HepG2 (cell line): ENCODE data around the gene LCAT. TPM values are rescaled to one million over a fixed set of nuclear protein-coding genes. Genes with fewer than 3 reads are reported as not detected.
A peak's percentile ranks its signal among the peaks of the same experiment; 100 is the strongest.
"Not testable (repeated sequence)": the region's sequence is repeated elsewhere in the genome, so short reads cannot be mapped to it uniquely, and the experiment has no call there.

ENCODE experiments used
- ATAC-seq: fragments of 200-7000 bp; cut with Tn5 transposase; 3 replicates; pipeline ENCODE4 v1.9.1; 2020; ENCODE audit warnings: mild to moderate bottlenecking, moderate library complexity
- BruUV-seq: library from RNA; stranded (reverse); fragments of 400-500 nt; replicated peaks from 2 replicates; lab custom pipeline; 2021; lab: Mats Ljungman, UMichigan
- CTCF ChIA-PET: fragments of 300-600 bp; formaldehyde crosslinking; extraction: SDS; loops from one replicate; lab custom pipeline; 2021; ENCODE audit warnings: low total read pairs, inconsistent platforms, low intra/inter-chr PET ratio; lab: Yijun Ruan, JAX
- POLR2A ChIA-PET: fragments of 350-600 bp; sonication (Branson Sonifier 250); formaldehyde crosslinking; loops from one replicate; lab custom pipeline; 2020; ENCODE audit warnings: antibody characterized with exemption, inconsistent platforms; lab: Yijun Ruan, JAX
- DNase-seq: peaks from one replicate; pipeline ENCODE4 v3.0.0-alpha.2; 2015; ENCODE audit warnings: low spot score
- FAIRE-seq: peaks from 3 replicates; lab custom pipeline; 2011; peaks lifted over from hg19 to GRCh38; lab: Jason Lieb, UNC
- H2AFZ ChIP-seq: one replicate; pipeline ENCODE4 v1.6.1; 2011; ENCODE audit warnings: low read length, inconsistent platforms
- H3K27ac ChIP-seq: fragments of 300-600 bp; 3 replicates; pipeline ENCODE4 v1.8.0; 2011; ENCODE audit warnings: mixed run types, mild to moderate bottlenecking, mixed read lengths, low read length, inconsistent platforms; ENCODE audit not compliant: insufficient read depth; ENCODE audit errors: extremely low read length
- H3K27me3 ChIP-seq, 2 experiments: fragments of 200-600 bp in 1 of 2; 2 replicates in 1 of 2; 3 replicates in 1 of 2; pipeline versions ENCODE4 v1.6.0 to v1.8.0; 2011; ENCODE audit warnings: low read length in 2 of 2, mild to moderate bottlenecking in 2 of 2, moderate library complexity in 2 of 2, inconsistent platforms in 1 of 2; ENCODE audit not compliant: insufficient read depth in 2 of 2, control insufficient read depth in 1 of 2
- H3K36me3 ChIP-seq, 2 experiments: fragments of 200-600 bp in 1 of 2; replicated peaks in 1 of 2; 2 replicates in 1 of 2; 3 replicates in 1 of 2; pipeline versions ENCODE4 v1.5.1 to v1.8.0; 2011; ENCODE audit warnings: low read length in 2 of 2, inconsistent platforms in 1 of 2; ENCODE audit not compliant: insufficient read depth in 2 of 2, control insufficient read depth in 1 of 2
- H3K4me1 ChIP-seq: 2 replicates; pipeline ENCODE4 v1.5.1; 2012; ENCODE audit warnings: low read length, inconsistent platforms; ENCODE audit not compliant: insufficient read depth
- H3K4me2 ChIP-seq: 2 replicates; pipeline ENCODE4 v1.6.0; 2011; ENCODE audit warnings: low read depth, low read length, inconsistent platforms
- H3K4me3 ChIP-seq, 3 experiments: fragments of 200-600 bp in 1 of 3; sonication (generic), shearing (Covaris generic) in 1 of 3; replicated peaks in 1 of 3; 2 replicates each; pipeline ENCODE4 v1.5.1; 2011 to 2016; ENCODE audit warnings: low read length in 3 of 3, inconsistent platforms in 2 of 3, low read depth in 2 of 3, mild to moderate bottlenecking in 2 of 3, control low read depth in 1 of 3, mixed read lengths in 1 of 3; ENCODE audit not compliant: insufficient read depth in 1 of 3
- H3K79me2 ChIP-seq: one replicate; pipeline ENCODE4 v1.6.1; 2011; ENCODE audit warnings: low read length, inconsistent platforms; ENCODE audit not compliant: insufficient read depth
- H3K9ac ChIP-seq: 2 replicates; pipeline ENCODE4 v1.6.0; 2011; ENCODE audit warnings: mild to moderate bottlenecking, low read depth, low read length, inconsistent platforms; ENCODE audit not compliant: insufficient read depth
- H3K9me3 ChIP-seq: 2 replicates; pipeline ENCODE4 v1.5.1; 2012; ENCODE audit warnings: mild to moderate bottlenecking, low read length
- H4K20me1 ChIP-seq: 2 replicates; pipeline ENCODE4 v1.6.0; 2011; ENCODE audit warnings: inconsistent platforms, mild to moderate bottlenecking, low read length, moderate library complexity; ENCODE audit not compliant: insufficient read depth
- MYC ChIP-seq: sonication (generic); formaldehyde crosslinking; IDR thresholded peaks from 2 replicates; pipeline ENCODE4 v1.9.0; 2021; ENCODE audit warnings: missing genetic modification reagents, borderline replicate concordance
- RBFOX2 ChIP-seq: fragments of 200-400 bp; formaldehyde crosslinking; IDR thresholded peaks from 2 replicates; pipeline ENCODE4 v1.6.1; 2017; ENCODE audit warnings: low read depth, mild to moderate bottlenecking, low read length
- SIX1 ChIP-seq: sonication (generic); formaldehyde crosslinking; IDR thresholded peaks from 2 replicates; pipeline ENCODE4 v1.4.0; 2020; ENCODE audit warnings: missing genetic modification reagents, borderline replicate concordance
- SMAD1 ChIP-seq: sonication (generic); formaldehyde crosslinking; IDR thresholded peaks from 2 replicates; pipeline ENCODE4 v1.4.0; 2020; ENCODE audit warnings: missing genetic modification reagents, low read depth, mild to moderate bottlenecking, borderline replicate concordance
- TCF12 ChIP-seq, 2 experiments: fragments of 450-650 bp in 1 of 2; sonication (generic) in 1 of 2; formaldehyde crosslinking in 1 of 2; IDR thresholded peaks; 2 replicates each; pipeline versions ENCODE4 v1.6.1 to v1.8.0; 2017 to 2022; ENCODE audit warnings: antibody characterized with exemption in 1 of 2, mild to moderate bottlenecking in 1 of 2, missing genetic modification reagents in 1 of 2, moderate library complexity in 1 of 2
- ZNF326 ChIP-seq: sonication (generic); formaldehyde crosslinking; IDR thresholded peaks from 2 replicates; pipeline ENCODE4 v1.4.0; 2020; ENCODE audit warnings: missing genetic modification reagents, borderline replicate concordance
- ZNF484 ChIP-seq: sonication (generic); formaldehyde crosslinking; IDR thresholded peaks from 2 replicates; pipeline ENCODE4 v1.5.1; 2020; ENCODE audit warnings: mild to moderate bottlenecking, low read depth, missing genetic modification reagents, borderline replicate concordance
- WGBS: methylation state at CpG from one replicate; pipeline ENCODE4 v1.1.6; 2017; ENCODE audit warnings: low lambda C conversion rate; 5-methylcytosine and 5-hydroxymethylcytosine counted together
- in situ Hi-C: cut with HindIII; loops from 2 replicates; pipeline ENCODE4 v1.10.0; 2017; ENCODE audit warnings: low pct_unique_long_range_greater_than_20kb; ENCODE audit not compliant: extremely low pct_ligation_motif_present
- intact Hi-C: fragments of 100-400 bp; cut with micrococcal nuclease; formaldehyde crosslinking; loops from one replicate; pipeline ENCODE4 v1.10.0; 2022; ENCODE audit not compliant: unreplicated experiment
- polyA plus RNA-seq, 8 experiments: library from polyadenylated mRNA; depleted of rRNA in 3 of 8; stranded (reverse) in 7 of 8; unstranded in 1 of 8; fragments of >200 nt; fragmentation: Illumina TruSeq in 4 of 8; extraction: Trizol in 4 of 8; gene quantifications; 2 replicates each; pipeline versions ENCODE4 v1.2.1 to v1.2.3, GENCODE V29; 2011 to 2016; ENCODE audit warnings: low read depth in 4 of 8, missing spikeins in 1 of 8, mixed read lengths in 1 of 8; ENCODE audit not compliant: insufficient read depth in 1 of 8
- total RNA-seq, 5 experiments: library from RNA; depleted of rRNA; stranded (reverse); fragments of >200 nt; fragmentation: Illumina TruSeq; extraction: Trizol; gene quantifications; 2 replicates each; pipeline ENCODE4 v1.2.3, GENCODE V29; 2016; ENCODE audit warnings: low read depth in 1 of 5

The LCAT gene
- total and polyA plus RNA-seq, 2 of the 13 experiments (the other 11 are each of a cell fraction or from before 2014, with no cell fraction given) = 36.1 to 38.9 TPM

- H3K9me3 ChIP-seq, H3K27me3 ChIP-seq, ATAC-seq, BruUV-seq, H3K9ac ChIP-seq, H3K79me2 ChIP-seq, H3K4me3 ChIP-seq, DNase-seq, in situ Hi-C loops, H2AFZ ChIP-seq, intact Hi-C loops, FAIRE-seq, H4K20me1 ChIP-seq: not testable (repeated sequence)
- H3K4me2 ChIP-seq = peak overlapping the region; percentile 52; the same call in 1 of the 2 replicates
- ChIA-PET POLR2A (interaction anchor here (2.9 kb wide), 1 partner anchor 22 kb away, joined by 10 read pairs; the partner anchor contains the start of gene PSKH1), CTCF (interaction anchor here (1.7 kb wide), 1 partner anchor 32 kb away, joined by 3 read pairs; no protein-coding TSS in a partner anchor)
- peaks cover 13 to 25% of the 10 kb centered on the region in 2 experiments; a peak in 4 of 5 replicates for H3K36me3 ChIP-seq
- 0 out of 2 replicates have a peak, but pooled peaks have one; percentile 1 for TF ChIP-seq SMAD1 (CRISPR knock-in tag)
- H3K27ac ChIP-seq = peak overlapping the region; percentile 44
- peaks cover 34% of the 10 kb centered on the region for H3K4me1 ChIP-seq
- WGBS = 88% methylated on average over 2 of the region's 2 CpGs
Observed at GRCh38 chr16:67915496-67915769, 28.5 kb downstream of the LCAT start.

- H3K79me2 ChIP-seq = no peaks in the 10 kb centered on the region
- H3K9me3 ChIP-seq = no peaks in the 10 kb centered on the region
- no TSS peak for BruUV-seq
- in situ Hi-C loops = no loop called here
- no peak overlapping the region for H3K4me3 ChIP-seq
- no peak for FAIRE-seq
- peaks cover 13 to 27% of the 10 kb centered on the region in 2 experiments; a peak in 4 of 5 replicates for H3K36me3 ChIP-seq
- no peak overlapping the region for H3K27ac ChIP-seq
- no peak for ATAC-seq
- peaks cover 6% of the 10 kb centered on the region; the same call in 1 of the 2 replicates for H4K20me1 ChIP-seq
- ChIA-PET POLR2A (interaction anchor here (0.6 to 2.9 kb wide), 2 partner anchors 20 to 22 kb away, joined by 4 to 10 read pairs; partner anchors contain the start of gene PSKH1), CTCF (interaction anchor here (1.7 kb wide), 1 partner anchor 32 kb away, joined by 3 read pairs; no protein-coding TSS in a partner anchor)
- 91% methylated on average over 7 of the region's 7 CpGs for WGBS
- H3K4me1 ChIP-seq = peaks cover 34% of the 10 kb centered on the region
- H3K4me2 ChIP-seq = no peak overlapping the region
- no peaks in the 10 kb centered on the region for H3K27me3 ChIP-seq
- H2AFZ ChIP-seq = no peak overlapping the region
- intact Hi-C loops = no loop called here
- no peak for DNase-seq
- no peak for TF ChIP-seq MYC
- TF ChIP-seq SIX1 (CRISPR knock-in tag) = no peak
- no peak for TF ChIP-seq TCF12 (IDR thresholded peaks at IDR 0.05)
- no peak for TF ChIP-seq TCF12 (CRISPR knock-in tag; IDR thresholded peaks at IDR 0.05)
- TF ChIP-seq RBFOX2 = no peak
- no peak for TF ChIP-seq ZNF326 (CRISPR knock-in tag)
- no peak for TF ChIP-seq ZNF484 (CRISPR knock-in tag)
- TF ChIP-seq, all 625 proteins: peak for 0
- H3K9ac ChIP-seq = no peak overlapping the region
Observed at GRCh38 chr16:67914758-67915495, 29.0 kb downstream of the LCAT start.
